Measurements from ENCODE around the gene RFC2.
"Not testable (repeated sequence)": the region's sequence is repeated elsewhere in the genome, so short reads cannot be mapped to it uniquely, and the experiment has no call there.

Gene RFC2

GRCh38 chr7:74253331-74253730, 868 bp downstream of the RFC2 start:
- FAIRE-seq (no peak), DNase-seq (ENCODE audit: extremely low spot score, insufficient read length, low read depth) (no peak)

DNA sequence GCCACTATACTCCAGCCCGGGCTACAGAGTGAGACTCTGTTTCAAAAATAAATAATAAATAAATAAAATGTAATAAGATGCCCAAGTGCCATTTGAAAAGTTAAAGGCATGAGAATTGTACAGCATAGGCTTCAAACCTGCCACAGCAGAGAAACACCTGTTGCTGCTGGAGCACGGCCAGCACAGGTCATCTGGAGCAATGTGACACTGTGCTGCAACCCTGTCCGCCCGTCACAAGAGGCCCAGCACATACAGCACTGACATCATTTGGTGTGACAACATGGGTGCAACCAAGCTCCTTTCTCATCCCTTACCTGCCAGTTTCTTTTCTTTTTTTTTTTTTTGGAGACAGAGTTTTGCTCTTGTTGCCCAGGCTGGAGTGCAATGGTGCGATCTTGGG, 1.3 kb downstream of the RFC2 start:
- DNase-seq (ENCODE audit: extremely low spot score, insufficient read length, low read depth) = no peak
- FAIRE-seq = no peak

DNA sequence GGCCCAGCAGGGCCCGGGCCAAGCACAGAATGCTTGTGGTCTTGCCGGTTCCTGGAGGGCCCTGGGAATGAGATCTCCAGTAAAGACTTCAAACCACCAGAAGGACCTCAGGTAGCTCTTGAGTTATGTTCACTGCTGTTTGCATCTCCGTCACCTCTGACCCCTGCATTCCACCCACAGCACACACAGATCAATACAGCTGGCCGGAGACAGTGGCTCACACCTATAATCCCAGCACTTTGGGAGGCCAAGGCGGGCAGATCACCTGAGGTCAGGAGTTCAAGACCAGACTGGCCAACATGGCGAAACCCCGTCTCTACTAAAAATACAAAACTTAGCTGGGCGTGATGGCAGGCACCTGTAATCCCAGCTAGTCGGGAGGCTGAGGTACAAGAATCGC, 5.1 kb downstream of the RFC2 start:
- DNase-seq (ENCODE audit: extremely low spot score, insufficient read length, low read depth); FAIRE-seq: not testable (repeated sequence)

DNA sequence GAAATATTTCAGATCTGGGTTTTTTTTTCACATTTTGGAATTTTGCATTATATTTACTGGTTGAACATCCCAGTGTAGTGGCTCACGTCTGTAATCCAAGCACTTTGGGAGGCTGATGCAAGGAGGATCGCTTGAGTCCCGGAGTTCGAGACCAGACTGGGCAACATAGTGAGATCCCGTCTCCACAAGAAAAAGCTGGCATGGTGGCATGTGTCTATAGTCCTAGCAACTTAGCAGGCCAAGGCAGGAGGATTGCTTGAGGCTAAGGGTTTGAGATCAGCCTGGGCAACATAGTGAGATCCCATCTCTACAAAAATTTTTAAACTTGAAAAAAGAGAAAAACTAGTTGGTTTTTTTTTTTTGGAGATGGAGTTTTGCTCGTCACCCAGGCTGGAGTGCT, 6.0 kb downstream of the RFC2 start:
- FAIRE-seq = no peak
- no peak for DNase-seq (ENCODE audit: extremely low spot score, insufficient read length, low read depth)

DNA sequence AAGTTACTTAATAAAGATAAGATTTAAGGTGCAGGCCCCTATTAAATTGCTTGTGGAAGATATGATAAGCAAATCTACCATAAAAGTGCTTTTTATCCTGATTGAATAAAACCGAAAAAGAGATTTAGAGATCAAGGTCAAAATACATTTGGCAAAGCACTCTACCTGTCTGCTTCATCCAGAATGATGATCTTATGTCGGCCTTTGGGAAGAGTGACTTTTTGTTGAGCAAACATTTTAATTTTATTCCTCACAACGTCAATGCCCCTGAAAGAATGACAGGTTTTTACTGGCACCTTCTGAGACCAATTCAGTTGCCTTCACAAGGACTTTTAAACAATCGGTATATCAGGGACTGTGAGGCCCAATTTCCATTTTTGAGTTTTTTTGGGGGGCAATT, 7.7 kb downstream of the RFC2 start:
- no peak for FAIRE-seq
- no peak for DNase-seq (ENCODE audit: extremely low spot score, insufficient read length, low read depth)

GRCh38 chr7:74242122-74242443, 12.1 kb downstream of the RFC2 start:
- no peak for FAIRE-seq
- no peak for DNase-seq (ENCODE audit: extremely low spot score, insufficient read length, low read depth)

DNA sequence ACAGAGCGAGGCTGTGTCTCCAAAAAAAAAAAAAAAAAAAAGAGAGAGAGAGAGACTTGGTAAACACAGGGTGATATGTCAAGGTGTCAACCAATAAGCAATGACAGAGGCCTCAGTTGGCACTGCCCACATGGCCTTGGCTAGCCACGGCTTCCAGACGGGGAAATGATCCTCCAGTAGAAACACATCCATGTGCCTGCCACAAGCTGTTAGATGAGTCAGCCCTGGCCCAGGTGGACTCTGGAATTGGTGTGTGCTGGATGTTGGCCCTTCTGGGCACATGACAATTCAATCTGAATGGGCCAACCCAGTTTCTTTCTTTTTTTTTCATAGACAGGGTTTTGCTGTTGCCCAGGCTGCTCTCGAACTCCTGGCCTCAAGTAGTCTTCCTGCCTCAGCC, 13.7 kb downstream of the RFC2 start:
- no peak for DNase-seq (ENCODE audit: extremely low spot score, insufficient read length, low read depth)
- no peak for FAIRE-seq

DNA sequence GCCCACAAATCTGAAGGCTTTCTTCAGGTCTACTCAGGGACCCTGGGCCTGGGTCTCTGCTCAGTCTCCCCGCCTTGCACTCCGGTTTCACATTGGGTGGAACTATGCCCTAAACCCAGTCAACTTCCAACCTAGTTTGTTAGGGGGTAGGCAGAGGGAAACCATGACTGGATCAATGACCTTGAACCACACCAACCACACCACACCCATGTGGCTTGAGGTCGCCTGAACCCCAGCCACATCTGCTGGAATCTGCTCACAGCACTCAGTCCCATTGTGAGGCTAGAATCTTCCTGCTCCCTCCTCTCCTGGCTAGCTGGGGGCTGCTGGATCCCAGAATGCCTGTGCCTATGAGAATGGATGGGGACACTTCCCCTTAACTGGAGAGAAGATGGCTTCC, 17.9 kb downstream of the RFC2 start:
- FAIRE-seq = no peak
- no peak for DNase-seq (ENCODE audit: extremely low spot score, insufficient read length, low read depth)

- DNase-seq (ENCODE audit: extremely low spot score, insufficient read length, low read depth) = no peak
- no peak for FAIRE-seq
Measured at GRCh38 chr7:74235518-74236268, 18.5 kb downstream of the RFC2 start.

- DNase-seq (ENCODE audit: extremely low spot score, insufficient read length, low read depth) (no peak), FAIRE-seq (no peak)
Measured at GRCh38 chr7:74233655-74234285, 20.4 kb downstream of the RFC2 start.

- no peak for DNase-seq (ENCODE audit: extremely low spot score, insufficient read length, low read depth)
- FAIRE-seq = peak; percentile 93
Measured at GRCh38 chr7:74231232-74231590, 23.0 kb downstream of the RFC2 start.

DNA sequence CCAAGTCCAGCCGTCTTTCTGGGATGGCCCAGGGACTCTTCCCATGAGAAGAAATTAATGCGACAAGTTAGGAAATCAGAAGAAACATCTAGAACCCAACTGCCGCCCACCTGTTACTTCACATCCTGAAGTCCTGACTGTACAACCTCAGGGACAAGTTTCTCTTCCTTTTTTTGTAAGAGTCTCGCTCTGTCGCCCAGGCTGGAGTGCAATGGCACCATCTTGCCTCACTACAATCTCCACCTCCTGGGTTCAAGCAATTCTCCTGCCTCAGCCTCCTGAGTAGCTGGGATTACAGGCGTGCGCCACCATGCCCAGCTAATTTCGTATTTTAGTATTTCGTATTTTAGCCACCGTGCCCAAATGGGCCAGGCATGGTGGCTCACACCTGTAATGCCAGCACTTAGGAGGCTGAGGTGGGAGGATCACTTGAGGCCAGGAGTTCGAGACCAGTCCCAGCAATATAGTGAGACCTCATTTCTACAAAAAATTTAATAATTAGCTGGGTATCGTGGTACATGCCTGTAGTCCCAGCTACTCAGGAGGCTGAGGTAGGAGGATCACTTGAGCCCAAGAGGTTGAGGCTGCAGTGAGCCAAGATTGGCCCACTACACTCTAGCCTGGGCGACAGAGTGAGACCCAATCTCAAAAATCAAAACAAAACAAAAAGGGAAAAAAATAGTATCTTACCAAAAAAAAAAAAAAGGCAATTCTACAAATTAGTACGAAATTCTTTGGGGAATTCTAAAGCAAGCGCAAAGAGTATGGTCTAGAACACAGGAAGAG, 23.6 kb downstream of the RFC2 start:
- FAIRE-seq = peak; percentile 75
- DNase-seq (ENCODE audit: extremely low spot score, insufficient read length, low read depth) = no peak

GRCh38 chr7:74228951-74229900, 25.0 kb downstream of the RFC2 start:
- DNase-seq (ENCODE audit: extremely low spot score, insufficient read length, low read depth) (no peak), FAIRE-seq (no peak)

DNA sequence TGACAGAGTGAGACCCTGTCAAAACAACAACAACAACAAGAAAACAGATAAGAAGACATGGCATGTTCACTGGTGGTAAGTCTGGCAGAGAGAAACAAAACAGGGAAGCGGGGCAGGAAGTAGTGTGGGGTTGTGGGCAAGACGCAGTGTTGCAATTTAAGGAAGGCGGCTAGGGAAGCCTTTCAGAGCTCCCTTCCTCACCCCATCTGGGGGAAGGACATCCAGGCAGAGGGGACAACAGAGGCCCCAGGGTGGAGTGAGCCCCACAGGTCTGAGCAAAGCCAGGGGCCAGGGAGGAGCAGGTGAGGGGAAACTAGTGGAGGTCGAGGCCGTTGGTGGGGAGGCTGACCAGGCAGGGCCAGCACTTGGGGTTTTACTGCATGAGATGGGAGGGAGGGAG, 27.6 kb downstream of the RFC2 start:
- FAIRE-seq (no peak), DNase-seq (ENCODE audit: extremely low spot score, insufficient read length, low read depth) (no peak)

GRCh38 chr7:74225400-74225799, 28.8 kb downstream of the RFC2 start:
- DNase-seq (ENCODE audit: extremely low spot score, insufficient read length, low read depth) (no peak), FAIRE-seq (no peak)

GRCh38 chr7:74224907-74225306, 29.3 kb downstream of the RFC2 start:
- DNase-seq (ENCODE audit: extremely low spot score, insufficient read length, low read depth); FAIRE-seq: not testable (repeated sequence)

- DNase-seq (ENCODE audit: extremely low spot score, insufficient read length, low read depth) (no peak), FAIRE-seq (no peak)
Measured at GRCh38 chr7:74224511-74224832, 29.7 kb downstream of the RFC2 start.

DNA sequence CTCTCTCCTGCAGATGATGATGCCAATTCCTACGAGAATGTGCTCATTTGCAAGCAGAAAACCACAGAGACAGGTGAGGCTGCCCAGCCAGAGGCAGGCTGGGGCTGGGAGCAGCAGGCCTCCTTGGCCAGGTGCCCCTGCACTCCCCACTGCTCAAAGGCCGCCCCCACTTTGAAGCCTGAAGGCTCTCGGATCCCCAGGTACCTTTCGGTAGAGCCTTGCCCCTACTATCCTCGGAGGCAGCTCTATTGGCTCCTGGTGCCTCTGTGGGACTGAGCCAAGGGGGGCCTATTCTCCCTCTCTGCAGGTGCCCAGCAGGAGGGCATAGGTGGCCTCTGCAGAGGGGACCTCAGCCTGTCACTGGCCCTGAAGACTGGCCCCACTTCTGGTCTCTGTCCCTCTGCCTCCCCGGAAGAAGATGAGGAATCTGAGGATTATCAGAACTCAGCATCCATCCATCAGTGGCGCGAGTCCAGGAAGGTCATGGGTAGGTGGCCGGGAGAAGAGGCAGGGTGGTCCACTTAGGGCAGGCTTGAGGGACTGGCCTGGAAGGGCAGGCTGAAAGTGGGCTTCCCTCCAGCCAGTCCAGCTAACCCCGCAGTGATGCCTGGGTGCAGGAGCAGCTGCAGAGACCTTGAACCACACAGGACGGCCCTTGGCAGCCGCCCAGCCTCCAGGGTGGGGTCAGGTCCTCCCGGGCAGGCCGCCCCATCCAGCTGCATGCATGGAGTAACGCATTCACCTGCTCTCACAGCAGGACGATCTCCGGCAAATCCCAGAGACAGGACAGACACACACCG, 30.3 kb downstream of the RFC2 start:
- FAIRE-seq = no peak
- no peak for DNase-seq (ENCODE audit: extremely low spot score, insufficient read length, low read depth)

DNA sequence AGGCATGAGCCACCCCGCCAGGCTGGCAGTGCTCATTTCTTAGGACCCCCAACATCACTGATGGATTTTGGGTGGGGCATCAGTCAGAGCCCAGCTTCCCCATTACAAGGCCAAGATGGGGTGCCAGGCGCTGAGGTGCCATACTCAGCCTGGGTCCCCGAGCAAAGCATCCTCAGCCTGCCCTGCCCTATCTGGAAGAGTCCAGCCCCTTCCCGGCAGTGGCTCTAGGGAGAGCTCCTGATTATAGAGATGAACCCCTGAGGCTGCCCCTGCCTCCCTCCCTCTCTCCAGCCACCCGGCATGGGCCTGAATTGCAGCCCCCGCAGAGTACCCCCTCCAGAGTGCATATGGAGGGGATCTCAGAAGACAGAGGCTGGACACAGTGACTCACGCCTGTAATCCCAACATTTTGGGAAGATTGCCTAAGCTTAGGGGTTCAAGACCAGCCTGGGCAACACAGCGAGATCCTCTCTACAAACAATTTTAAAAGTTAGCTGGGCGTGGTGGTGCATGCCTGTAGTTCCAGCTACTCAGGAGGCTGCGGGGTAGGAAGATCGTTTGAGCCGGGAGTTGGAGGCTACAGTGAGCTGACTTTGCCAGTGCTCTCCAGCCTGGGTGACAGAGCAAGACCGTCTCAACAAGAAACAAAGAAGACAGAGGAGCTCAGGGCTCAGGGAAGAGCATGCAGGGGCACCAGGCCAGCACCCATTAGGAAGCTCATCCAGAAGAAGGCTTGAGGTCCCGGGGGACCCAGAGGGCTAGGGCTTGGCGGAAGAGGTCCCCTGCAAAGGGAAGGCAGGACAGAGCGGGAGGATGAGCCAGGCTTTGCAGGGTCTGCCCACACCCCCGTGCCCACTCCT, 31.1 kb downstream of the RFC2 start:
- DNase-seq (ENCODE audit: extremely low spot score, insufficient read length, low read depth) = no peak
- no peak for FAIRE-seq
